Natural killer cell (primary cell): ENCODE results near the gene PHF2. TPM values are rescaled to one million over a fixed set of nuclear protein-coding genes. Genes with fewer than 3 reads are reported as not detected.

Experiments
- ATAC-seq, 3 donors: fragments of 150-1000 bp in 2 of 3; fragments of 200-7000 bp in 1 of 3; cut with Tn5 transposase; 1 replicate in 1 of 3; 2 replicates in 2 of 3; pipeline ENCODE4 v1.10.0; 2021; ENCODE audit warnings: mild to moderate bottlenecking in 2 of 3, moderate library complexity in 2 of 3
- DNase-seq, 2 donors: peaks; one replicate each; pipeline versions ENCODE4 v3.0.0 to v3.0.0-alpha.2; 2013 to 2021; ENCODE audit warnings: mixed read lengths in 1 of 2
- H3K27ac ChIP-seq: one replicate; pipeline ENCODE4 v1.5.1; 2013; ENCODE audit warnings: mild to moderate bottlenecking, low read length
- H3K27me3 ChIP-seq: one replicate; pipeline ENCODE4 v1.6.1; 2013; ENCODE audit warnings: low read length; ENCODE audit not compliant: control insufficient read depth, insufficient read depth
- H3K36me3 ChIP-seq: one replicate; pipeline ENCODE4 v1.6.1; 2013; ENCODE audit warnings: low read length; ENCODE audit not compliant: control insufficient read depth, insufficient read depth
- H3K4me1 ChIP-seq: one replicate; pipeline ENCODE4 v1.6.1; 2013; ENCODE audit warnings: low read length; ENCODE audit not compliant: control insufficient read depth, insufficient read depth
- H3K4me3 ChIP-seq: one replicate; pipeline ENCODE4 v1.5.1; 2013; ENCODE audit warnings: low read length
- H3K9me3 ChIP-seq: one replicate; pipeline ENCODE4 v1.6.1; 2013; ENCODE audit warnings: low read length; ENCODE audit not compliant: control insufficient read depth, insufficient read depth
- H3K27ac Mint-ChIP-seq, 2 donors: one replicate each; pipeline ENCODE4 v1.8.0; 2022; ENCODE audit warnings: mild to moderate bottlenecking in 2 of 2, mixed read lengths in 2 of 2, moderate library complexity in 1 of 2
- H3K27me3 Mint-ChIP-seq, 2 donors: one replicate each; pipeline ENCODE4 v1.8.0; 2022; ENCODE audit warnings: low read depth in 2 of 2, mixed read lengths in 2 of 2
- H3K36me3 Mint-ChIP-seq: one replicate; pipeline ENCODE4 v1.8.0; 2022; ENCODE audit warnings: mixed read lengths
- H3K4me1 Mint-ChIP-seq, 2 donors: one replicate each; pipeline ENCODE4 v1.8.0; 2022; ENCODE audit warnings: mixed read lengths in 2 of 2
- H3K4me3 Mint-ChIP-seq: one replicate; pipeline ENCODE4 v1.8.0; 2022; ENCODE audit warnings: mild to moderate bottlenecking, moderate library complexity, mixed read lengths
- H3K9me3 Mint-ChIP-seq, 2 donors: one replicate each; pipeline ENCODE4 v1.8.0; 2022; ENCODE audit warnings: mixed read lengths in 2 of 2
- CTCF ChIP-seq: fragments of 200-600 bp; IDR thresholded peaks from one replicate; pipeline ENCODE4 v1.8.0; 2022; ENCODE audit warnings: antibody characterized with exemption
- WGBS: methylation state at CpG from one replicate; pipeline ENCODE4 v1.1.7; 2013; ENCODE audit warnings: missing lambda C conversion rate; ENCODE audit not compliant: insufficient coverage; 5-methylcytosine and 5-hydroxymethylcytosine counted together
- intact Hi-C: fragments of 100-400 bp; cut with micrococcal nuclease; formaldehyde crosslinking; loops from one replicate; pipeline ENCODE4 v1.14.2; 2022
- total RNA-seq, 4 donors: library from RNA; stranded (reverse); fragments of 120-200 nt in 1 of 4; gene quantifications; one replicate each; pipeline versions ENCODE4 v1.2.3 to v1.2.4, GENCODE V29; 2013 to 2022

Gene PHF2
- total RNA-seq, 3 donors from 2014 or later (not counting 1 experiment from before 2014, with no cell fraction given), result 24.8 to 28.1 (median 26.4) TPM

DNA sequence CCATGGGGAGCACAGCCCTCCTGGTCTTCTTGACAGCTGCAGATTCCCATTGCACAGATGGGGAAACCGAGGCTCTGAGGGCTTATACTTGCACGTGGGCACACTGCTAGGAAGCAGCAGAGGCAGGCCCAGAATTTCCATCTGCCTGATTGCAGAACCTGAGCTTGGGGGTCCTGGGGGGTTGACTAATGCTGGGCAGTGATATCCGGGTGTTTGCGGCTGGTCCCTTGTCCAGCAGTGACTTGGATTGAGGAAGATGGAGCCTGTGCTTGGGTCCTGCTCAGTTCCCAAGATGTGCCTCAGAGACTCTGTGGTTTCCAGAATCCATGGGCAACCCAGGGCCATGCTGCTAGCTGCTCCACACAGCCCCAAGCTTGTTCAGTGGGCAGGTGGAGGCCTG, 91.2 kb downstream of the PHF2 start:
- DNase-seq, result no peak
- WGBS, result 74% methylated on average over 4 of the region's 4 CpGs
- no peak overlapping the region for H3K27ac Mint-ChIP-seq

GRCh38 chr9:93668261-93668871, 92.0 kb downstream of the PHF2 start:
- Histone ChIP-seq H3K4me1 (peaks cover 6% of the 10 kb centered on the region), H3K27ac (no peak overlapping the region), H3K36me3 (peaks cover 8% of the 10 kb centered on the region), H3K4me3 (no peak overlapping the region), H3K9me3 (no peaks in the 10 kb centered on the region), H3K27me3 (no peaks in the 10 kb centered on the region)
- no peaks in the 10 kb centered on the region for H3K9me3 Mint-ChIP-seq
- no peak for TF ChIP-seq CTCF
- H3K4me1 Mint-ChIP-seq, result peaks cover 6 to 29% of the 10 kb centered on the region in 2 donors
- ATAC-seq, result no peak
- intact Hi-C loops, result no loop called here
- no peak overlapping the region for H3K27ac Mint-ChIP-seq
- peak in 1 of 2 donors; percentile 7 for DNase-seq
- no peaks in the 10 kb centered on the region for H3K27me3 Mint-ChIP-seq
- 96% methylated on average over 12 of the region's 12 CpGs for WGBS
- no peak overlapping the region for H3K4me3 Mint-ChIP-seq
- no peaks in the 10 kb centered on the region for H3K36me3 Mint-ChIP-seq

More for the DNA sequence above, 91.2 kb downstream of the PHF2 start:
- H3K4me3 Mint-ChIP-seq, result no peak overlapping the region
- Histone ChIP-seq H3K36me3 (peaks cover 13% of the 10 kb centered on the region), H3K27me3 (no peaks in the 10 kb centered on the region), H3K4me1 (peaks cover 6% of the 10 kb centered on the region), H3K4me3 (no peak overlapping the region), H3K9me3 (no peaks in the 10 kb centered on the region), H3K27ac (no peak overlapping the region)
- no peaks in the 10 kb centered on the region for H3K9me3 Mint-ChIP-seq
- H3K36me3 Mint-ChIP-seq, result no peaks in the 10 kb centered on the region
- ATAC-seq, result no peak
- no peak for TF ChIP-seq CTCF
- no peaks in the 10 kb centered on the region for H3K27me3 Mint-ChIP-seq
- intact Hi-C loops, result no loop called here
- peaks cover 6 to 29% of the 10 kb centered on the region in 2 donors for H3K4me1 Mint-ChIP-seq

DNA sequence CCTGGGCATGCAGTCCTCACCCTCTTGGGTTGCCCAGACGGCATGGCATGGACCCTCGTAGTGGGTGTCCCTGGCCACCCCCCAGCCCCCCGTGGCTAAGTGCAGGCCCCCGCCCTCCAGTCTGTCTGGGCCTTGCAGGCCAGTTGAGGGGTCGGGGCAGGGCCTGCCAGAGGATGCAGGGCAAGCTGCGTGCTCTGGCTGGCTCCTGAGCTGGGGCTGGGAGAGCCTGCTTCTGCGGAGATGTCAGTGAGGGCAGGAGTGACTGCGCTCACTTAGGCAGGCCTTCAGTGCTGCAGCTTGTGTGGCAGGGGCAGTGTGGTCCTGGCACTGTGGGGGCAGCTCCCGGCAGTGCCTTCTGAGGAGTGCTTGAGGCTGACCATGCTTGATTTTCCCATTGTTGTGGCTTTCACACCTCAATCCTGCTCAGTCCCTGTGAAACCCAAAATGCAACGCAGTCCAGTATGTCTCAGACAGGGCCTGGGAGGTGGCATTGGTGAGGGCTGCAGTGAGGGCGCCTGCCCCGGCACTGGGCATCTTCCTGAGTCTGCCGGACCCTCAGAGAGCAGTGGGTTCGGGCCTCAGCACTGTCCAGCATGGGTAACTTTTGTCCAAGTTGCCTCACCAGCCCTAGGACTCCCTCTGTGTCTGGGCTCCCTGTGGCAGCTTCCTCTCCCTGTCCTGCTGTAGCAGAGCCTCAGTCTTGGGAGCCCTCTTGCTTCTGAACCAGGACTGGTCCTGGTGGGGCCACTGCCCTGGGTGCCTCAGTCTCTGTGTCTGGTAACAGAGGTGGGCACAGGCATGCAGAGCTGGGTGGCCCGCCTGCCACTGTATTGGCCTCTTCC, 93.0 kb downstream of the PHF2 start:
- H3K27ac Mint-ChIP-seq, result peak overlapping the region in 1 of 2 donors; percentile 83
- no peak for TF ChIP-seq CTCF
- no peak overlapping the region for H3K27ac ChIP-seq
- no peak overlapping the region for H3K4me3 ChIP-seq
- 76% methylated on average over 15 of the region's 15 CpGs for WGBS
- no peaks in the 10 kb centered on the region for H3K27me3 ChIP-seq
- H3K4me3 Mint-ChIP-seq, result no peak overlapping the region
- no peaks in the 10 kb centered on the region for H3K9me3 ChIP-seq
- no peaks in the 10 kb centered on the region for H3K27me3 Mint-ChIP-seq
- H3K4me1 ChIP-seq, result peaks cover 6% of the 10 kb centered on the region
- intact Hi-C loops, result no loop called here
- peaks cover 6 to 29% of the 10 kb centered on the region in 2 donors for H3K4me1 Mint-ChIP-seq
- no peaks in the 10 kb centered on the region for H3K9me3 Mint-ChIP-seq
- ATAC-seq, result peak in 2 of 3 donors; percentile 2 to 26
- H3K36me3 ChIP-seq, result peaks cover 9% of the 10 kb centered on the region
- H3K36me3 Mint-ChIP-seq, result no peaks in the 10 kb centered on the region
- DNase-seq, result peak in 1 of 2 donors; percentile 14
